Heart right ventricle (tissue), 16 donors: ENCODE data around the gene SYCP2L. TPM values are rescaled to one million over a fixed set of nuclear protein-coding genes. Genes with fewer than 3 reads are reported as not detected.

Experiments used
- ATAC-seq, 8 donors: fragments of 200-7000 bp; cut with Tn5 transposase; one replicate each; pipeline ENCODE4 v1.9.1; 2020; ENCODE audit warnings: mild to moderate bottlenecking in 8 of 8, moderate library complexity in 8 of 8, moderate number of reproducible peaks in 1 of 8
- DNase-seq, 2 donors: peaks; one replicate each; pipeline ENCODE4 v3.0.0-alpha.2; 2020
- H3K27ac ChIP-seq, 10 donors: fragments of 200-600 bp; sonication (generic) in 2 of 10; one replicate each; pipeline versions ENCODE4 v1.5.0 to v1.8.0; 2020 to 2022; ENCODE audit warnings: mild to moderate bottlenecking in 3 of 10
- H3K27me3 ChIP-seq, 7 donors: fragments of 200-600 bp; one replicate each; pipeline ENCODE4 v1.8.0; 2021 to 2022; ENCODE audit warnings: mild to moderate bottlenecking in 2 of 7
- H3K36me3 ChIP-seq, 9 donors: fragments of 200-600 bp; sonication (generic) in 1 of 9; one replicate each; pipeline versions ENCODE4 v1.5.0 to v1.8.0; 2020 to 2022; ENCODE audit warnings: mild to moderate bottlenecking in 2 of 9
- H3K4me1 ChIP-seq, 9 donors: fragments of 200-600 bp; sonication (generic) in 1 of 9; one replicate each; pipeline versions ENCODE4 v1.5.0 to v1.8.0; 2020 to 2022; ENCODE audit warnings: mild to moderate bottlenecking in 4 of 9
- H3K4me3 ChIP-seq, 10 donors: fragments of 200-600 bp; sonication (generic) in 2 of 10; one replicate each; pipeline versions ENCODE4 v1.5.0 to v1.8.0; 2020 to 2022; ENCODE audit warnings: mild to moderate bottlenecking in 7 of 10, moderate library complexity in 2 of 10
- H3K9me3 ChIP-seq, 11 donors: fragments of 200-600 bp in 10 of 11; sonication (generic) in 2 of 11; one replicate each; pipeline versions ENCODE4 v1.5.0 to v1.8.0; 2013 to 2022; ENCODE audit warnings: mild to moderate bottlenecking in 2 of 11, control low read depth in 1 of 11, moderate library complexity in 1 of 11
- CTCF ChIP-seq, 9 donors: fragments of 200-600 bp; sonication (generic) in 2 of 9; IDR thresholded peaks; one replicate each; pipeline versions ENCODE4 v1.5.0 to v1.8.0; 2021 to 2022; ENCODE audit warnings: antibody characterized with exemption in 9 of 9, mild to moderate bottlenecking in 5 of 9, moderate library complexity in 1 of 9
- WGBS, 2 donors: extraction: QIAGEN DNeasy Blood & Tissue Kit; methylation state at CpG; one replicate each; pipeline ENCODE4 v1.1.7; 2013; ENCODE audit warnings: inconsistent platforms in 1 of 2; 5-methylcytosine and 5-hydroxymethylcytosine counted together
- intact Hi-C, 10 donors: fragments of 100-400 bp; cut with DNase I; formaldehyde crosslinking; loops; one replicate each; pipeline versions ENCODE4 v1.11.1 to v1.14.2; 2022
- polyA plus RNA-seq, 2 donors: library from polyadenylated mRNA; stranded (reverse); fragments of 200-250 nt; gene quantifications; one replicate each; pipeline ENCODE4 v1.2.3, GENCODE V29; 2013
- total RNA-seq, 10 donors: library from RNA; stranded (reverse); fragmentation: NEBNext Ultra II Directional in 3 of 10; extraction: Animal tissue kit (Norgen Biotek cat#: 25700) in 3 of 10; gene quantifications; one replicate each; pipeline versions ENCODE4 v1.2.1 to v1.2.4, GENCODE V29; 2021 to 2023
- donor health status: Arrhythmogenic right ventricular cardiomyopathy.
- donor health status: ischemic (EF 13 %, LVEDD 7.1; RV severe dilation, severe dysfunction).
- donor health status: healthy with polysubstance abuse.
- donor health status: DM: no; HTN: yes; CAD: no.
- donor health status: DM: no; HTN: no; CAD: no.
- donor health status: ischemic (EF 25% LVEDD 6.9; RV normal size, moderate dysfunction).
- donor health status: ischemic (EF 25% LVEDD 5.7; RV mildly dilated, moderate dysfunction).
- donor health status: healthy.
- donor health status: DM: yes; HTN: yes; CAD: no.
- donor health status: Ischemic cardiomyopathy.
- donor health status: ischemic (EF 35%, LVEDD 5.7; RV mildly dilated, moderate dysfunction).
- donor health status: nonischemic (EF 11% LVEDD 7.7; RV severe dilation, severe dysfunction).
- donor health status: DM: yes; HTN: yes; CAD: no.
- donor health status: PGD.
- donor health status: ischemic (EF 29% LVEDD 5.4; RV normal size, mild dysfunction).
- donor health status: nonischemic (EF 23%, LVEDD 6.1; RV moderate dilation, normal function).

SYCP2L gene
- total and polyA plus RNA-seq, 12 donors, result 0.11 to 2.4 (median 0.37) TPM

GRCh38 chr6:10991115-10991514, 104.3 kb downstream of the SYCP2L start:
- WGBS, 2 donors, result 60 to 63% methylated on average over 2 of the region's 2 CpGs
- H3K4me3 ChIP-seq, result no peak overlapping the region

GRCh38 chr6:10993896-10994295, 107.0 kb downstream of the SYCP2L start:
- Histone ChIP-seq H3K36me3 (no peaks in the 10 kb centered on the region), H3K4me3 (no peak overlapping the region), H3K9me3 (no peaks in the 10 kb centered on the region), H3K4me1 (no peaks in the 10 kb centered on the region), H3K27ac (no peak overlapping the region), H3K27me3 (peaks cover 0 to 4% (median 0%) of the 10 kb centered on the region in 7 donors)
- no peak for TF ChIP-seq CTCF (IDR thresholded peaks at IDR 0.05)
- intact Hi-C loops, result no loop called here
- 98 to 99% methylated on average over 8 of the region's 8 CpGs for WGBS, 2 donors
- ATAC-seq, result no peak
- DNase-seq, result no peak

More at GRCh38 chr6:10991115-10991514, 104.3 kb downstream of the SYCP2L start:
- no peaks in the 10 kb centered on the region for H3K9me3 ChIP-seq
- ATAC-seq (no peak), DNase-seq (no peak)
- no peaks in the 10 kb centered on the region for H3K36me3 ChIP-seq
- H3K27me3 ChIP-seq, result peaks cover 0 to 4% (median 0%) of the 10 kb centered on the region in 7 donors
- TF ChIP-seq CTCF (IDR thresholded peaks at IDR 0.05), result no peak
- no peak overlapping the region for H3K27ac ChIP-seq
- H3K4me1 ChIP-seq, result no peaks in the 10 kb centered on the region
- intact Hi-C loops, result no loop called here

GRCh38 chr6:10995114-10995707, 108.4 kb downstream of the SYCP2L start:
- DNase-seq (peak in 1 of 2 donors; percentile 16), ATAC-seq (no peak)
- peaks cover 0 to 4% (median 0%) of the 10 kb centered on the region in 7 donors for H3K27me3 ChIP-seq
- 65 to 70% methylated on average over 4 of the region's 4 CpGs for WGBS, 2 donors
- H3K27ac ChIP-seq, result no peak overlapping the region
- H3K36me3 ChIP-seq, result no peaks in the 10 kb centered on the region
- intact Hi-C loops, result no loop called here
- H3K4me3 ChIP-seq, result no peak overlapping the region
- no peak for TF ChIP-seq CTCF (IDR thresholded peaks at IDR 0.05)
- no peaks in the 10 kb centered on the region for H3K9me3 ChIP-seq
- peaks cover 0 to 10% (median 4%) of the 10 kb centered on the region in 9 donors for H3K4me1 ChIP-seq

GRCh38 chr6:10999994-11000393, 113.1 kb downstream of the SYCP2L start:
- WGBS, 2 donors, result 52 to 53% methylated on average over 2 of the region's 2 CpGs
- DNase-seq (peak in 1 of 2 donors; percentile 17), ATAC-seq (peak in 7 of 8 donors; percentile 47 to 82 (median 55))
- TF ChIP-seq CTCF (IDR thresholded peaks at IDR 0.05), result no peak
- peaks cover 0 to 17% (median 6%) of the 10 kb centered on the region in 9 donors for H3K4me1 ChIP-seq
- intact Hi-C loops, result no loop called here
- no peaks in the 10 kb centered on the region for H3K9me3 ChIP-seq
- H3K27me3 ChIP-seq, result no peaks in the 10 kb centered on the region
- peak overlapping the region in 5 of 10 donors; percentile 12 to 55 (median 38) for H3K27ac ChIP-seq
- no peak overlapping the region for H3K4me3 ChIP-seq
- H3K36me3 ChIP-seq, result no peaks in the 10 kb centered on the region
